GM08714 (cell line): ENCODE data around the gene ZNF319.

ENCODE experiments used
- H3K4me3 ChIP-seq: fragments of 200-500 bp; sonication (Bioruptor generic); 2 replicates; pipeline ENCODE4 v1.5.1; 2014; ENCODE audit warnings: mild to moderate bottlenecking, low read length, inconsistent platforms
- ZNF274 ChIP-seq: IDR thresholded peaks from 2 replicates; pipeline ENCODE4 v1.6.1; 2012; ENCODE audit warnings: mild to moderate bottlenecking, low read depth, low read length

Gene ZNF319

GRCh38 chr16:57970970-57971369 lies 29.5 kb downstream of the ZNF319 start, which contains the start of gene CNGB1:
Gene CNGB1 (minus strand): TSS chr16:57971128. CDS start chr16:57967286, 3,842 bp downstream.
- no peak within 1 kb of the TSS for H3K4me3 ChIP-seq
- no peak for TF ChIP-seq ZNF274

GRCh38 chr16:57970319-57970718 lies 30.2 kb downstream of the ZNF319 start:
- no peak overlapping the region for H3K4me3 ChIP-seq

GRCh38 chr16:57969451-57970123 lies 30.9 kb downstream of the ZNF319 start:
- no peak for TF ChIP-seq ZNF274
- no peak overlapping the region for H3K4me3 ChIP-seq

More at GRCh38 chr16:57970319-57970718, 30.2 kb downstream of the ZNF319 start:
- TF ChIP-seq ZNF274, result no peak

GRCh38 chr16:57967916-57968315 lies 32.6 kb downstream of the ZNF319 start:
- TF ChIP-seq ZNF274, result no peak
- H3K4me3 ChIP-seq, result no peak overlapping the region

GRCh38 chr16:57966986-57967385 lies 33.5 kb downstream of the ZNF319 start:
- no peak for TF ChIP-seq ZNF274
- H3K4me3 ChIP-seq, result no peak overlapping the region

- H3K4me3 ChIP-seq, result no peak overlapping the region
- no peak for TF ChIP-seq ZNF274
These were observed 34.2 kb downstream of the ZNF319 start for GRCh38 chr16:57966204-57966771.

GRCh38 chr16:57964157-57964700 lies 36.2 kb downstream of the ZNF319 start:
- TF ChIP-seq ZNF274, result no peak
- H3K4me3 ChIP-seq, result no peak overlapping the region

- TF ChIP-seq ZNF274, result no peak
- no peak overlapping the region for H3K4me3 ChIP-seq
These were observed 37.7 kb downstream of the ZNF319 start for GRCh38 chr16:57962756-57963155.

- no peak for TF ChIP-seq ZNF274
- H3K4me3 ChIP-seq, result no peak overlapping the region
These were observed 38.4 kb downstream of the ZNF319 start for GRCh38 chr16:57962046-57962445.

GRCh38 chr16:57961538-57961937 lies 38.9 kb downstream of the ZNF319 start:
- H3K4me3 ChIP-seq, result no peak overlapping the region
- TF ChIP-seq ZNF274, result no peak

- H3K4me3 ChIP-seq, result no peak overlapping the region
- no peak for TF ChIP-seq ZNF274
These were observed 39.5 kb downstream of the ZNF319 start for GRCh38 chr16:57960826-57961472.

- no peak for TF ChIP-seq ZNF274
- no peak overlapping the region for H3K4me3 ChIP-seq
These were observed 40.2 kb downstream of the ZNF319 start for GRCh38 chr16:57960310-57960709.

GRCh38 chr16:57959804-57960203 lies 40.7 kb downstream of the ZNF319 start:
- TF ChIP-seq ZNF274, result no peak
- no peak overlapping the region for H3K4me3 ChIP-seq

GRCh38 chr16:57959121-57959520 lies 41.4 kb downstream of the ZNF319 start:
- TF ChIP-seq ZNF274, result no peak
- no peak overlapping the region for H3K4me3 ChIP-seq

- no peak for TF ChIP-seq ZNF274
- no peak overlapping the region for H3K4me3 ChIP-seq
These were observed 41.9 kb downstream of the ZNF319 start for GRCh38 chr16:57958544-57958943.
